Cardiac muscle cell (in vitro differentiated cells and primary cell): ENCODE data around the gene KLHL30. TPM values are rescaled to one million over a fixed set of nuclear protein-coding genes. Genes with fewer than 3 reads are reported as not detected.

Experiments
- DNase-seq, 2 donors: peaks; one replicate each; pipeline versions ENCODE4 v3.0.0 to v3.0.0-alpha.2; 2010 to 2017; ENCODE audit warnings: low read depth in 1 of 2, low spot score in 1 of 2
- H3K27ac ChIP-seq: fragments of 200-600 bp; sonication (generic); 2 replicates; pipeline ENCODE4 v1.5.1; 2016
- H3K27me3 ChIP-seq: fragments of 200-600 bp; sonication (generic); 2 replicates; pipeline ENCODE4 v1.6.0; 2016; ENCODE audit warnings: control low read depth
- H3K36me3 ChIP-seq: fragments of 200-600 bp; sonication (generic); 2 replicates; pipeline ENCODE4 v1.5.1; 2016; ENCODE audit warnings: control low read depth
- H3K4me1 ChIP-seq: fragments of 200-600 bp; sonication (generic); 2 replicates; pipeline ENCODE4 v1.8.1; 2017; ENCODE audit warnings: low read depth, mild to moderate bottlenecking, mixed run types
- H3K4me3 ChIP-seq: fragments of 200-600 bp; sonication (generic); 2 replicates; pipeline ENCODE4 v1.5.1; 2016; ENCODE audit warnings: mild to moderate bottlenecking
- H3K9me3 ChIP-seq: fragments of 200-600 bp; sonication (generic); 2 replicates; pipeline ENCODE4 v1.5.1; 2017; ENCODE audit warnings: low read depth, mild to moderate bottlenecking, control low read depth
- polyA plus RNA-seq: library from polyadenylated mRNA; unstranded; fragments of >200 nt; fragmentation: Nextera tagmentation; extraction: Ambion mirVana; gene quantifications from 2 replicates; pipeline ENCODE4 v1.2.1, GENCODE V29; 2016
- total RNA-seq: library from RNA; depleted of rRNA; stranded (reverse); fragments of >200 nt; gene quantifications from 2 replicates; pipeline ENCODE4 v1.2.3, GENCODE V29; 2016
- TF ChIP-seq, protein P1 (sequence below): IDR thresholded peaks from 2 replicates; pipeline ENCODE4 v1.5.1; 2012; ENCODE audit warnings: low read depth, mild to moderate bottlenecking, low read length

KLHL30 gene
- total and polyA plus RNA-seq, 2 experiments from 2014 or later: 6.7 to 31.7 TPM

DNA sequence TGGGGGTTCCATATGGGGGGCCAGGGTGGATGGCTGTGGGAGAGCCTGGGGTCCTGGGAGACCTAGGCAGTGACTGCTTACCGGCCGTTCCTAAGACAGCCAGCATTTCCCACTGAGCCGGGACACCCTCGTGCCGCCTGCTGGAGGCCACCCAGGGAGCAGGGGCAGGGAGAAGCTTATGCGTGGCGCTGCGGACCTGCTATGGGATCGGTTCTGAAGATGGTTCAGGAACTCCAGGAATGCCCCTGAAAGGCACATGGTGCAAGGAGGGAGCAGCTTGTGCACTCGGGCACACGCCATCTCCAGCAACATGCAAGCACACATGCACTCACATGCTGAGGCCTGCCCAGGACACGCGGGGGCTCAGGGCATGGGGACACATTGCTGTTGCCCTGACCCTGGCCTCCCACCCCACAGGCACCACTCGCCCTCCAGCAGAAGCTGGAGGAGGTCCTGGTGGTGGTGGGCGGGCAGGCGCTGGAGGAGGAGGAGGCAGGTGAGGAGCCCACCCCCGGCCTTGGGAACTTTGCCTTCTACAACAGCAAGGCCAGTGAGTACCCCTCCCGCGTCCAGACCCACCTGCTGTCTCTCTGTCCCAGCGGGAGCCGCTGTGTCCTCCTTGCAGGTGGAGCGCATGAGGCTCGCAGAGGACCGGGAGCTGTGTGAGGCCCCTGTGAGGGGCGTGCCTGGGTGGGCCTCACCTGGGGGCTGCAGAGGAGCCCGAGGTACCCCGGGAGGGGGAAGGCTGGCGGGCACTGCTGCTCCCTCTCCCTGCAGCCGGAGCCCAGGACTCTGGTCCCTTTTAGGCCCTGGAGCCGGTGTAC lies 4.1 kb downstream of the KLHL30 start:
- DNase-seq: no peak
- Histone ChIP-seq H3K36me3 (no peaks in the 10 kb centered on the region), H3K4me1 (peaks cover 20% of the 10 kb centered on the region), H3K27ac (no peak overlapping the region), H3K4me3 (no peak overlapping the region), H3K27me3 (no peaks in the 10 kb centered on the region), H3K9me3 (no peaks in the 10 kb centered on the region)
- TF ChIP-seq, protein P1, sequence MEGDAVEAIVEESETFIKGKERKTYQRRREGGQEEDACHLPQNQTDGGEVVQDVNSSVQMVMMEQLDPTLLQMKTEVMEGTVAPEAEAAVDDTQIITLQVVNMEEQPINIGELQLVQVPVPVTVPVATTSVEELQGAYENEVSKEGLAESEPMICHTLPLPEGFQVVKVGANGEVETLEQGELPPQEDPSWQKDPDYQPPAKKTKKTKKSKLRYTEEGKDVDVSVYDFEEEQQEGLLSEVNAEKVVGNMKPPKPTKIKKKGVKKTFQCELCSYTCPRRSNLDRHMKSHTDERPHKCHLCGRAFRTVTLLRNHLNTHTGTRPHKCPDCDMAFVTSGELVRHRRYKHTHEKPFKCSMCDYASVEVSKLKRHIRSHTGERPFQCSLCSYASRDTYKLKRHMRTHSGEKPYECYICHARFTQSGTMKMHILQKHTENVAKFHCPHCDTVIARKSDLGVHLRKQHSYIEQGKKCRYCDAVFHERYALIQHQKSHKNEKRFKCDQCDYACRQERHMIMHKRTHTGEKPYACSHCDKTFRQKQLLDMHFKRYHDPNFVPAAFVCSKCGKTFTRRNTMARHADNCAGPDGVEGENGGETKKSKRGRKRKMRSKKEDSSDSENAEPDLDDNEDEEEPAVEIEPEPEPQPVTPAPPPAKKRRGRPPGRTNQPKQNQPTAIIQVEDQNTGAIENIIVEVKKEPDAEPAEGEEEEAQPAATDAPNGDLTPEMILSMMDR: no peak

DNA sequence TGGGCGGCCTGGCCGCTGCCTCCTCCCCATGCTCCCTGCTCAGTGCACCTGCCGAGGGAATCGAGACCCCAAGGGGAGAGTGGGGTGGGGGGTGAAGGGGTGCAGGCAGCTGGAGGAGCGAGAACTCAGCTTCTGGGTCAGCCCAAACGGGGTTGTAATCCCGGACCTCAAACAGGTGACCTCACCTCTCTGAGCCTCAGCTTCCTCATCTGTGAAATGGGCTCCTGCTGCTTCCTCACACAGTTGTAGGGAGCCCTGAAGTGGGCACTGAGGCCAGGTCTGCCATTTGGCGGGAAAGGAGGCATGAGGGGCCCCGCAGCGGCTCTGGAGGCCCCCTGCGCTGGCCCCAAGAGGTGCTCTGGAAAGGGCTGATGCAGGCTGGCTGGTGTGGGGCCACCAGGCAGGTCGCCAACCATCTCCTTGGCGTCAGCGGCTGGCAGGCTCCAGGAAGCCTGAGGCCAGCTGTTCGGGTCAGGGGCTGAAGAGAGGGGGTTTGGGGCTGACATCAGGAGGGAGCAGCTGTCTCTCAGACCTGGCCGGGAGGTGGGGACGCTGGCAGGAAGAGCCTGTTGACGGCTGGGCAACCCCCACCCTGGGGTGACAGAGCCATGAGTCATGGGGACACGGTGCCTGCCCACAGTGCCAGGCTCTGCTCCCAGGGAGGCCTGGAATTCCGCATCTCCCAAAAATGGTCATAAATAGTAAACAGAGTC lies 4.9 kb downstream of the KLHL30 start:
- no peaks in the 10 kb centered on the region for H3K27me3 ChIP-seq
- H3K4me1 ChIP-seq: peaks cover 12% of the 10 kb centered on the region
- no peak overlapping the region for H3K4me3 ChIP-seq
- no peaks in the 10 kb centered on the region for H3K36me3 ChIP-seq
- peak in 1 of 2 donors; percentile 35 for DNase-seq
- no peaks in the 10 kb centered on the region for H3K9me3 ChIP-seq
- H3K27ac ChIP-seq: no peak overlapping the region
- TF ChIP-seq, protein P1: no peak

GRCh38 chr2:238144262-238144661 lies 5.8 kb downstream of the KLHL30 start:
- TF ChIP-seq, protein P1: no peak
- Histone ChIP-seq H3K36me3 (no peaks in the 10 kb centered on the region), H3K27ac (no peak overlapping the region), H3K4me3 (no peak overlapping the region), H3K27me3 (no peaks in the 10 kb centered on the region), H3K4me1 (peaks cover 4% of the 10 kb centered on the region), H3K9me3 (no peaks in the 10 kb centered on the region)
- DNase-seq: no peak

DNA sequence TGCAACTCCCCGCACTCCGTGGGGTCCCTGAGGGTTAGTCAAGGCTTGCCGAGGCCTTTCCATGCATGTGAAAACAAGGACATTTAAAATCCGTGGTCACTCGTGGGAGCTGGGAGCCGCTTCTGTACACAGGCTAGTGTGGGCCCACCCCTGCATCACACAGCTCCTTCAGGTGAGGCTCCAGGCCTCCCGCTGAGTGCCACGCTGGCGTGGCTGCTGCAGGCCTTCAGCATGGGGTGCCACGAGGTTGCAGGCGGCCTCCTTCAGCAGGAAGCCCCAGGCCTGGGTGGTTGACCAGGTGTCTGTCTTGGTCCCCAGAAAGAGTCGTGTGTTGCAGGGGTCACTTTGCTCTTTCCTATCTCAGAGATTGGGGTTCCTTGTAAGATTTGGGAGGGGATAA lies 6.6 kb downstream of the KLHL30 start:
- Histone ChIP-seq H3K4me3 (no peak overlapping the region), H3K27ac (no peak overlapping the region), H3K4me1 (no peaks in the 10 kb centered on the region), H3K36me3 (no peaks in the 10 kb centered on the region), H3K27me3 (no peaks in the 10 kb centered on the region), H3K9me3 (no peaks in the 10 kb centered on the region)
- no peak for DNase-seq
- TF ChIP-seq, protein P1: no peak

DNA sequence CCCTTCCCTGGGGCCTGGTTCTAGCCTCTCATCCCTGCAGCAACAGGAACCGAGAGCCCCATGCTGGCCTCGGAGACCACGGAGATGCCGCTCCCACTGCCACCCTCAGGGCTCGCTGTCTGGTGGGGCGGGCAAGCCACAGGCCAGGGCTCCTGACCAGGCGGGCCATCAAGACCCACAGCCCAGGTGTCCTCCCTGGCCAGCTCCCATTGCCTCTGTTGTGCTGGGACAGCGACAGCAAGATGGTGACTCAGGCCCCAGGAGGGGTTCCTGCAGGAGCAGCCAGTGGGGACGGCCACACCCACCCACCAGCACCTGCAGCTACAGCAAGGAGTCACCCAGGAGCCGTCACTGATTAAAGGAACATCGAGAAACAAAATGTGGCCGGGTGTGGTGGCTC lies 7.4 kb downstream of the KLHL30 start:
- TF ChIP-seq, protein P1: no peak
- H3K36me3 ChIP-seq: no peaks in the 10 kb centered on the region
- no peak overlapping the region for H3K27ac ChIP-seq
- no peaks in the 10 kb centered on the region for H3K27me3 ChIP-seq
- H3K9me3 ChIP-seq: no peaks in the 10 kb centered on the region
- no peak overlapping the region for H3K4me3 ChIP-seq
- no peak for DNase-seq
- no peaks in the 10 kb centered on the region for H3K4me1 ChIP-seq
